K562 (cell line): ENCODE results near the gene MRPS26. TPM values are rescaled to one million over a fixed set of nuclear protein-coding genes. Genes with fewer than 3 reads are reported as not detected.

Source experiments
- ATAC-seq: fragments of 200-7000 bp; cut with Tn5 transposase; 3 replicates; pipeline ENCODE4 v1.9.1; 2020; ENCODE audit warnings: moderate library complexity
- BruUV-seq: library from RNA; stranded (reverse); fragments of 400-500 nt; replicated peaks from 2 replicates; lab custom pipeline; 2021; lab: Mats Ljungman, UMichigan
- CTCF ChIA-PET: fragments of 300-600 bp; formaldehyde crosslinking; extraction: SDS; loops from one replicate; lab custom pipeline; 2021; ENCODE audit warnings: low intra/inter-chr PET ratio; lab: Yijun Ruan, JAX
- POLR2A ChIA-PET: fragments of 300-600, 350-650 bp; sonication (Branson Sonifier 250); formaldehyde crosslinking; extraction: SDS; loops from one replicate; lab custom pipeline; 2021; ENCODE audit warnings: antibody characterized with exemption, inconsistent platforms; lab: Yijun Ruan, JAX
- DNase-seq, 4 experiments: peaks; one replicate each; pipeline versions ENCODE4 v3.0.0 to v3.0.0-alpha.2; 2011 to 2018; ENCODE audit warnings: low spot score in 3 of 4, mixed read lengths in 3 of 4; ENCODE audit errors: extremely low read depth in 1 of 4
- FAIRE-seq: peaks from 2 replicates; lab custom pipeline; 2011; peaks lifted over from hg19 to GRCh38; lab: Jason Lieb, UNC
- H2AFZ ChIP-seq: 2 replicates; pipeline ENCODE4 v1.6.0; 2011; ENCODE audit warnings: low read depth, low read length, control low read depth, inconsistent platforms
- H3K27ac ChIP-seq: fragments of 200-600 bp; 3 replicates; pipeline ENCODE4 v1.8.0; 2011; ENCODE audit warnings: low read depth, mild to moderate bottlenecking, control low read depth, inconsistent platforms, low read length, moderate library complexity, mixed read lengths; ENCODE audit errors: extremely low read depth
- H3K27me3 ChIP-seq, 2 experiments: fragments of 300-600 bp in 1 of 2; 2 replicates in 1 of 2; 3 replicates in 1 of 2; pipeline versions ENCODE4 v1.6.0 to v1.8.0; 2011; ENCODE audit warnings: inconsistent platforms in 2 of 2, low read length in 2 of 2, mild to moderate bottlenecking in 1 of 2, mixed read lengths in 1 of 2, moderate library complexity in 1 of 2; ENCODE audit not compliant: control insufficient read depth in 2 of 2, insufficient read depth in 2 of 2
- H3K36me3 ChIP-seq: fragments of 300-600 bp; 3 replicates; pipeline ENCODE4 v1.8.0; 2011; ENCODE audit warnings: mild to moderate bottlenecking, low read length, inconsistent platforms; ENCODE audit not compliant: control insufficient read depth, insufficient read depth
- H3K4me1 ChIP-seq, 2 experiments: fragments of 200-600 bp in 1 of 2; replicated peaks in 1 of 2; 2 replicates in 1 of 2; 3 replicates in 1 of 2; pipeline versions ENCODE4 v1.5.1 to v1.8.0; 2011; ENCODE audit warnings: inconsistent platforms in 2 of 2, low read length in 2 of 2, mild to moderate bottlenecking in 1 of 2, mixed read lengths in 1 of 2, moderate library complexity in 1 of 2; ENCODE audit not compliant: control insufficient read depth in 2 of 2, insufficient read depth in 2 of 2
- H3K4me2 ChIP-seq: 2 replicates; pipeline ENCODE4 v1.6.1; 2011; ENCODE audit warnings: low read length, control low read depth, inconsistent platforms, mixed read lengths; ENCODE audit not compliant: insufficient read depth
- H3K4me3 ChIP-seq: fragments of 200-600 bp; sonication (generic), shearing (Covaris generic); 2 replicates; pipeline ENCODE4 v1.5.1; 2016; ENCODE audit warnings: control low read depth, inconsistent platforms
- H3K79me2 ChIP-seq: fragments of 200-600 bp; 3 replicates; pipeline ENCODE4 v1.8.0; 2011; ENCODE audit warnings: low read length, inconsistent platforms; ENCODE audit not compliant: control insufficient read depth, insufficient read depth
- H3K9ac ChIP-seq, 2 experiments: 2 replicates each; pipeline versions ENCODE4 v1.6.0 to v1.6.1; 2011; ENCODE audit warnings: low read depth in 2 of 2, low read length in 2 of 2, control low read depth in 1 of 2, inconsistent platforms in 1 of 2, mild to moderate bottlenecking in 1 of 2, mixed read lengths in 1 of 2; ENCODE audit not compliant: insufficient read depth in 1 of 2
- H3K9me1 ChIP-seq: one replicate; pipeline ENCODE4 v1.6.0; 2011; ENCODE audit warnings: inconsistent platforms, mild to moderate bottlenecking, low read length, moderate library complexity; ENCODE audit not compliant: control insufficient read depth, insufficient read depth
- H3K9me3 ChIP-seq: replicated peaks from 2 replicates; pipeline ENCODE4 v1.5.1; 2011; ENCODE audit warnings: low read depth, low read length, inconsistent platforms; ENCODE audit not compliant: control insufficient read depth, insufficient read depth
- H4K20me1 ChIP-seq: replicated peaks from 2 replicates; pipeline ENCODE4 v1.6.1; 2011; ENCODE audit warnings: low read length, inconsistent platforms, mixed read lengths; ENCODE audit not compliant: control insufficient read depth, insufficient read depth
- CEBPG ChIP-seq, 3 experiments: fragments of 200-800 bp in 1 of 3; sonication (Bioruptor generic) in 1 of 3; sonication (generic) in 1 of 3; formaldehyde crosslinking in 1 of 3; IDR thresholded peaks in 2 of 3; conservative IDR thresholded peaks in 1 of 3; 2 replicates each; pipeline versions ENCODE4 v1.6.1 to v1.8.0; 2016 to 2022; ENCODE audit warnings: missing compliant biosample characterization in 2 of 3, missing genetic modification characterization in 2 of 3, mild to moderate bottlenecking in 1 of 3, missing genetic modification reagents in 1 of 3
- CHD4 ChIP-seq: fragments of 200-600 bp; sonication (generic); IDR thresholded peaks from 3 replicates; pipeline ENCODE4 v1.6.1; 2012; ENCODE audit warnings: low read depth, mild to moderate bottlenecking, mixed read lengths, low read length, inconsistent platforms; ENCODE audit not compliant: insufficient read depth, insufficient replicate concordance, poor library complexity, severe bottlenecking
- HBP1 ChIP-seq: fragments of 450-650 bp; formaldehyde crosslinking; IDR thresholded peaks from 2 replicates; pipeline ENCODE4 v1.4.0; 2022; ENCODE audit warnings: missing genetic modification characterization
- ZHX1 ChIP-seq: fragments of 150-350 bp; conservative IDR thresholded peaks from 2 replicates; pipeline ENCODE4 v1.6.1; 2014; ENCODE audit warnings: low read length
- WGBS: fragments of 100-300 bp; shearing (Covaris generic); methylation state at CpG from one replicate; pipeline ENCODE4 v1.1.6; 2016; ENCODE audit warnings: low coverage, mixed read lengths; ENCODE audit not compliant: insufficient coverage; ENCODE audit errors: missing lambda C conversion rate; 5-methylcytosine and 5-hydroxymethylcytosine counted together
- in situ Hi-C: fragments of 300-500 bp; cut with MboI; formaldehyde crosslinking; loops from 4 replicates; pipeline ENCODE4 v1.15.0; 2018; ENCODE audit warnings: inconsistent platforms, mixed read lengths
- intact Hi-C: fragments of 100-400 bp; cut with micrococcal nuclease; formaldehyde crosslinking; loops from 2 replicates; pipeline ENCODE4 v1.14.2; 2022
- polyA plus RNA-seq, 8 experiments: library from polyadenylated mRNA; depleted of rRNA in 4 of 8; stranded (reverse) in 5 of 8; unstranded in 3 of 8; fragments of >200 nt; fragmentation: Nextera tagmentation in 2 of 8; fragmentation: Illumina TruSeq in 1 of 8; extraction: Ambion mirVana in 2 of 8; extraction: Trizol in 1 of 8; gene quantifications; 2 replicates each; pipeline versions ENCODE4 v1.2.1 to v1.2.3, GENCODE V29; 2011 to 2014; ENCODE audit warnings: inconsistent platforms in 1 of 8, missing spikeins in 1 of 8
- total RNA-seq, 7 experiments: library from RNA; depleted of rRNA in 6 of 7; stranded (reverse); fragments of >200 nt in 6 of 7; fragmentation: Illumina TruSeq in 2 of 7; extraction: Trizol in 2 of 7; gene quantifications; 2 replicates each; pipeline versions ENCODE4 v1.2.1 to v1.2.3, GENCODE V29; 2011 to 2021; ENCODE audit warnings: low replicate concordance in 1 of 7

Gene MRPS26
- total and polyA plus RNA-seq, 9 of the 15 experiments (the other 6 are each of a cell fraction or from before 2014, with no cell fraction given) = 2.7 to 70.5 (median 28.8) TPM

- ChIA-PET CTCF (interaction anchor here (0.7 kb wide), 1 partner anchor 90 kb away, joined by 4 read pairs; no protein-coding TSS in a partner anchor), POLR2A (interaction anchor here (0.6 kb wide), 1 partner anchor 359 kb away, joined by 4 read pairs; no protein-coding TSS in a partner anchor)
- Histone ChIP-seq H3K27ac (no peak overlapping the region), H3K9me3 (no peaks in the 10 kb centered on the region), H3K27me3 (no peaks in the 10 kb centered on the region), H3K9me1 (no peaks in the 10 kb centered on the region), H2AFZ (no peak overlapping the region), H3K9ac (no peak overlapping the region), H3K79me2 (peaks cover 18% of the 10 kb centered on the region), H3K4me1 (peaks cover 19 to 27% of the 10 kb centered on the region in 2 experiments; a peak in 4 of 5 replicates), H3K4me2 (no peak overlapping the region), H3K4me3 (no peak overlapping the region), H3K36me3 (peaks cover 38% of the 10 kb centered on the region; the same call in 2 of the 3 replicates), H4K20me1 (no peaks in the 10 kb centered on the region)
- intact Hi-C loops (no loop called here), in situ Hi-C loops (no loop called here)
- no peak for FAIRE-seq
- BruUV-seq = no TSS peak
- no peak for DNase-seq
- TF ChIP-seq CHD4 = no peak
- TF ChIP-seq ZHX1 = no peak
- TF ChIP-seq CEBPG (CRISPR knock-in tag; IDR thresholded peaks at IDR 0.05) = no peak
- no peak for TF ChIP-seq CEBPG (tag; conservative IDR thresholded peaks at IDR 0.05 in 1 of 2, IDR thresholded peaks at IDR 0.05 in 1 of 2)
- no peak for TF ChIP-seq HBP1 (CRISPR knock-in tag)
- 82% methylated on average over 4 of the region's 5 CpGs for WGBS
- no peak for ATAC-seq
Observed at GRCh38 chr20:3042625-3043024, 3.2 kb upstream of the MRPS26 start.
